ENCODE results near the gene RNF167.

GRCh38 chr17:4947411-4948165, 7.5 kb downstream of the RNF167 start:
- TF ChIP-seq CTCF (CRISPR knock-in tag; IDR thresholded peaks at IDR 0.05), result no peak
- no peak; the same call in 1 of the 2 replicates for TF ChIP-seq GATAD1 (CRISPR knock-in tag; IDR thresholded peaks at IDR 0.05)
- no peak for TF ChIP-seq REST (IDR thresholded peaks at IDR 0.05; ENCODE audit: borderline replicate concordance in 1 of 2, low read depth in 1 of 2, low read length in 2 of 2)
- TF ChIP-seq CEBPG (CRISPR knock-in tag; IDR thresholded peaks at IDR 0.05), result no peak
- TF ChIP-seq ATF1 (CRISPR knock-in tag; IDR thresholded peaks at IDR 0.05), result no peak
- TF ChIP-seq PHB2 (IDR thresholded peaks at IDR 0.05; ENCODE audit: partially characterized antibody), result no peak
- TF ChIP-seq EP300 (IDR thresholded peaks at IDR 0.05; ENCODE audit: low read depth in 2 of 2, low read length in 2 of 2), result no peak
- no peak for TF ChIP-seq EP300 (CRISPR knock-in tag; IDR thresholded peaks at IDR 0.05; ENCODE audit: borderline replicate concordance)
- TF ChIP-seq GTF2F1 (IDR thresholded peaks at IDR 0.05; ENCODE audit: low read length), result no peak
- no peak for TF ChIP-seq ZNF335 (CRISPR knock-in tag; IDR thresholded peaks at IDR 0.05)

Data from HepG2 (cell line).